Panc1 (cell line): ENCODE data around the gene LGALSL. TPM values are rescaled to one million over a fixed set of nuclear protein-coding genes. Genes with fewer than 3 reads are reported as not detected.

Experiments
- ATAC-seq: fragments of 200-7000 bp; cut with Tn5 transposase; 2 replicates; pipeline ENCODE4 v1.9.1; 2020; ENCODE audit warnings: mild to moderate bottlenecking, moderate library complexity
- Bru-seq: library from RNA; stranded (reverse); fragments of 400-500 nt; gene quantifications from one replicate; lab custom pipeline; 2021; lab: Mats Ljungman, UMichigan
- BruChase-seq, 2 experiments: library from RNA; stranded (reverse); fragments of 400-500 nt; gene quantifications; one replicate each; lab custom pipeline; 2021; lab: Mats Ljungman, UMichigan
- BruUV-seq: library from RNA; stranded (reverse); fragments of 400-500 nt; replicated peaks from 2 replicates; lab custom pipeline; 2021; lab: Mats Ljungman, UMichigan
- CTCF ChIA-PET: fragments of 300-600 bp; sonication (Branson Sonifier 250); formaldehyde crosslinking; loops from one replicate; lab custom pipeline; 2022; ENCODE audit warnings: antibody characterized with exemption; lab: Charles Lee
- POLR2A ChIA-PET: fragments of 300-600 bp; sonication (Branson Sonifier 250); formaldehyde crosslinking; loops from one replicate; lab custom pipeline; 2022; ENCODE audit warnings: antibody characterized with exemption; lab: Charles Lee
- DNase-seq: peaks from one replicate; pipeline ENCODE4 v3.0.0-alpha.2; 2010; ENCODE audit warnings: low read depth, low spot score
- H3K27ac ChIP-seq: 2 replicates; pipeline ENCODE4 v1.5.1; 2011; ENCODE audit warnings: mild to moderate bottlenecking, low read length, inconsistent platforms
- H3K27me3 ChIP-seq: fragments of 200-500 bp; sonication (Bioruptor generic); 2 replicates; pipeline ENCODE4 v1.6.0; 2014; ENCODE audit warnings: low read length, inconsistent platforms; ENCODE audit not compliant: control insufficient read depth, insufficient read depth
- H3K36me3 ChIP-seq: fragments of 200-500 bp; sonication (Bioruptor generic); 2 replicates; pipeline ENCODE4 v1.5.1; 2014; ENCODE audit warnings: inconsistent platforms, mild to moderate bottlenecking, low read length, moderate library complexity; ENCODE audit not compliant: control insufficient read depth, insufficient read depth
- H3K4me1 ChIP-seq: 2 replicates; pipeline ENCODE4 v1.5.1; 2011; ENCODE audit warnings: inconsistent platforms, mild to moderate bottlenecking, low read length, moderate library complexity; ENCODE audit not compliant: control insufficient read depth, insufficient read depth
- H3K4me3 ChIP-seq, 2 experiments: 2 replicates each; pipeline ENCODE4 v1.5.1; 2011 to 2012; ENCODE audit warnings: low read depth in 2 of 2, low read length in 2 of 2, mild to moderate bottlenecking in 2 of 2, inconsistent platforms in 1 of 2, moderate library complexity in 1 of 2
- H3K9me3 ChIP-seq: fragments of 200-500 bp; sonication (Bioruptor generic); 2 replicates; pipeline ENCODE4 v1.5.1; 2014; ENCODE audit warnings: low read depth, mild to moderate bottlenecking, inconsistent platforms, low read length, moderate library complexity; ENCODE audit not compliant: control insufficient read depth, insufficient read depth
- CTCF ChIP-seq: fragments of 450-650 bp; IDR thresholded peaks from 2 replicates; pipeline ENCODE4 v1.5.1; 2017; ENCODE audit warnings: mild to moderate bottlenecking
- POLR2AphosphoS5 ChIP-seq: IDR thresholded peaks from 2 replicates; pipeline ENCODE4 v1.6.1; 2012; ENCODE audit warnings: mild to moderate bottlenecking, low read depth, low read length, moderate library complexity
- REST ChIP-seq, 2 experiments: IDR thresholded peaks; 2 replicates each; pipeline ENCODE4 v1.6.1; 2011 to 2012; ENCODE audit warnings: low read depth in 2 of 2, control low read depth in 1 of 2, low read length in 1 of 2, mild to moderate bottlenecking in 1 of 2, moderate library complexity in 1 of 2; ENCODE audit not compliant: insufficient read depth in 1 of 2
- SIN3A ChIP-seq: IDR thresholded peaks from 2 replicates; pipeline ENCODE4 v1.6.1; 2012; ENCODE audit warnings: low read depth, mild to moderate bottlenecking, low read length, moderate library complexity, borderline replicate concordance; ENCODE audit not compliant: insufficient read depth
- TCF7L2 ChIP-seq: IDR thresholded peaks from 2 replicates; pipeline ENCODE4 v1.6.1; 2011; ENCODE audit warnings: mild to moderate bottlenecking, low read depth, low read length, inconsistent platforms
- in situ Hi-C: cut with HindIII; loops from 2 replicates; pipeline ENCODE4 v1.10.0; 2016; ENCODE audit warnings: low sequenced_read_pairs, low pct_unique_long_range_greater_than_20kb
- intact Hi-C: fragments of 100-400 bp; cut with micrococcal nuclease; formaldehyde crosslinking; loops from one replicate; pipeline ENCODE4 v1.10.0; 2022; ENCODE audit not compliant: unreplicated experiment
- long read RNA-seq: library from polyadenylated mRNA; unstranded; transcript quantifications from one replicate; pipeline ENCODE4 v2.0.0, GENCODE V29; 2021; ENCODE audit not compliant: unreplicated experiment
- polyA plus RNA-seq: library from polyadenylated mRNA; unstranded; fragments of >200 nt; gene quantifications from one replicate; pipeline ENCODE4 v1.2.1, GENCODE V29; 2012; ENCODE audit warnings: missing spikeins; ENCODE audit not compliant: insufficient read length
- total RNA-seq: library from RNA; stranded (reverse); gene quantifications from one replicate; pipeline ENCODE4 v1.2.1, GENCODE V29; 2021; ENCODE audit not compliant: unreplicated experiment

The LGALSL gene
- total RNA-seq (5.3 TPM), Bru-seq, nascent RNA (percentile 44 among the genes with signal in this experiment), BruChase-seq, experiment 1, labeled RNA remaining after a 2-hour chase (percentile 67 among the genes with signal in this experiment), BruChase-seq, experiment 2, labeled RNA remaining after a 6-hour chase (percentile 65 among the genes with signal in this experiment)
- polyA plus RNA-seq: 5.3 TPM
- long read RNA-seq, transcript LGALSL-201 (5 exons, 3,926 nt): major isoform, 12 of 13 reads
- long read RNA-seq, partial matches to known transcripts: 1 of 13 reads
- long read RNA-seq, other reads (novel, unspliced or antisense): 0 of 13 reads

GRCh38 chr2:64453770-64454385 is at the start of gene LGALSL:
LGALSL (plus strand) TSS chr2:64454162; CDS start chr2:64454546, 384 bp downstream.
- POLR2A ChIA-PET: no interaction called here
- ATAC-seq: peak; percentile 92
- in situ Hi-C loops: no loop called here
- CTCF ChIA-PET: no interaction called here
- Histone ChIP-seq H3K27ac (no peak within 1 kb of the TSS), H3K4me1 (0 out of 2 replicates have a peak, but pooled peaks cover 5% of the 10 kb centered on the region), H3K4me3 (peak within 1 kb of the TSS; percentile 56 to 59), H3K27me3 (no peaks in the 10 kb centered on the region), H3K36me3 (peaks cover 2% of the 10 kb centered on the region), H3K9me3 (no peaks in the 10 kb centered on the region)
- intact Hi-C loops: loop anchor here (1.0 kb wide), 1 partner anchor 11 kb away; no protein-coding TSS in a partner anchor
- no TSS peak for BruUV-seq
- DNase-seq: no peak
- TF ChIP-seq REST (IDR thresholded peaks at IDR 0.05; ENCODE audit: insufficient read depth in 1 of 2, low read depth in 2 of 2, low read length in 1 of 2) (no peak), TCF7L2 (no peak), SIN3A (no peak), CTCF (no peak), POLR2AphosphoS5 (no peak)

- no TSS peak for BruUV-seq
- H3K27ac ChIP-seq: no peak overlapping the region
- POLR2A ChIA-PET: no interaction called here
These were observed 49.2 kb upstream of the LGALSL start for GRCh38 chr2:64404743-64405142.

More at GRCh38 chr2:64404743-64405142, 49.2 kb upstream of the LGALSL start:
- intact Hi-C loops (no loop called here), in situ Hi-C loops (no loop called here)
- DNase-seq: no peak
- ATAC-seq: no peak
- no peaks in the 10 kb centered on the region for H3K36me3 ChIP-seq
- no peaks in the 10 kb centered on the region for H3K4me1 ChIP-seq
- H3K4me3 ChIP-seq: no peak overlapping the region
- TF ChIP-seq POLR2AphosphoS5: no peak
- no peak for TF ChIP-seq REST (IDR thresholded peaks at IDR 0.05; ENCODE audit: insufficient read depth in 1 of 2, low read depth in 2 of 2, low read length in 1 of 2)
- TF ChIP-seq SIN3A: no peak
- no peak for TF ChIP-seq TCF7L2
- TF ChIP-seq CTCF: no peak
- CTCF ChIA-PET: no interaction called here
- H3K27me3 ChIP-seq: peaks cover 6% of the 10 kb centered on the region
- no peaks in the 10 kb centered on the region for H3K9me3 ChIP-seq
